H1 (cell line): ENCODE data around the gene DENND2D.

ENCODE experiments used
- CBX5 ChIP-seq: fragments of 300-800, 300-1000 bp; sonication (generic); IDR thresholded peaks from 2 replicates; pipeline ENCODE4 v1.7.1; 2016; ENCODE audit warnings: antibody characterized with exemption, low read length, low read depth
- CHD1 ChIP-seq: IDR thresholded peaks from 2 replicates; pipeline ENCODE4 v1.6.1; 2012; ENCODE audit warnings: low read depth, low read length, improper control_type of control experiment
- CHD2 ChIP-seq: IDR thresholded peaks from 2 replicates; pipeline ENCODE4 v1.6.1; 2012; ENCODE audit warnings: low read length, improper control_type of control experiment
- CTCF ChIP-seq, 3 experiments: IDR thresholded peaks; 1 replicate in 2 of 3; 2 replicates in 1 of 3; pipeline versions ENCODE4 v1.5.1 to v1.6.1; 2011; ENCODE audit warnings: low read length in 3 of 3, mild to moderate bottlenecking in 3 of 3, inconsistent platforms in 2 of 3, low read depth in 1 of 3, moderate library complexity in 1 of 3; ENCODE audit not compliant: insufficient read depth in 1 of 3; ENCODE audit errors: control extremely low read depth in 1 of 3
- EZH2 ChIP-seq: fragments of 200-600 bp; sonication (generic); IDR thresholded peaks from 2 replicates; pipeline ENCODE4 v1.7.1; 2012; ENCODE audit warnings: low read depth, mild to moderate bottlenecking, moderate library complexity, low read length, inconsistent platforms; ENCODE audit not compliant: severe bottlenecking
- JUN ChIP-seq: IDR thresholded peaks from 2 replicates; pipeline ENCODE4 v1.6.1; 2011; ENCODE audit warnings: low read depth, mild to moderate bottlenecking, improper control_type of control experiment, low read length
- MAX ChIP-seq: IDR thresholded peaks from 2 replicates; pipeline ENCODE4 v1.6.1; 2012; ENCODE audit warnings: inconsistent platforms
- POLR2A ChIP-seq, 2 experiments: IDR thresholded peaks; 1 replicate in 1 of 2; 2 replicates in 1 of 2; pipeline ENCODE4 v1.6.1; 2011; ENCODE audit warnings: low read depth in 2 of 2, low read length in 2 of 2, mild to moderate bottlenecking in 2 of 2; ENCODE audit errors: control extremely low read depth in 1 of 2
- RAD21 ChIP-seq, 2 experiments: IDR thresholded peaks in 1 of 2; conservative IDR thresholded peaks in 1 of 2; 2 replicates each; pipeline ENCODE4 v1.6.1; 2011; ENCODE audit warnings: low read depth in 2 of 2, low read length in 2 of 2, improper control_type of control experiment in 1 of 2, inconsistent platforms in 1 of 2, mild to moderate bottlenecking in 1 of 2, moderate library complexity in 1 of 2
- SAP30 ChIP-seq: fragments of 300-600 bp; sonication (generic); IDR thresholded peaks from 2 replicates; pipeline ENCODE4 v1.7.1; 2012; ENCODE audit warnings: low read length, moderate library complexity, mild to moderate bottlenecking, inconsistent platforms; ENCODE audit not compliant: insufficient read depth, insufficient replicate concordance
- SIN3A ChIP-seq, 2 experiments: IDR thresholded peaks in 1 of 2; conservative IDR thresholded peaks in 1 of 2; 2 replicates each; pipeline ENCODE4 v1.6.1; 2011 to 2012; ENCODE audit warnings: low read length in 2 of 2, improper control_type of control experiment in 1 of 2, low read depth in 1 of 2, mild to moderate bottlenecking in 1 of 2
- SIRT6 ChIP-seq: IDR thresholded peaks from one replicate; pipeline ENCODE4 v1.7.1; 2012; ENCODE audit warnings: low read length, inconsistent platforms
- YY1 ChIP-seq: IDR thresholded peaks from 2 replicates; pipeline ENCODE4 v1.6.1; 2011; ENCODE audit warnings: low read depth, mild to moderate bottlenecking, low read length
- ZNF274 ChIP-seq: IDR thresholded peaks from 2 replicates; pipeline ENCODE4 v1.7.0; 2012; ENCODE audit warnings: low read length, borderline replicate concordance; ENCODE audit errors: extremely low read depth

- TF ChIP-seq CTCF (IDR thresholded peaks at IDR 0.05; ENCODE audit: control extremely low read depth in 1 of 3, insufficient read depth in 1 of 3, low read depth in 1 of 3, low read length in 3 of 3) (no peak), POLR2A (IDR thresholded peaks at IDR 0.05; ENCODE audit: control extremely low read depth in 1 of 2, low read depth in 2 of 2, low read length in 2 of 2) (no peak), JUN (no peak), EZH2 (no peak), RAD21 (IDR thresholded peaks at IDR 0.05 in 1 of 2, conservative IDR thresholded peaks at IDR 0.05 in 1 of 2; ENCODE audit: low read depth in 2 of 2, low read length in 2 of 2) (no peak), SIRT6 (no peak), CBX5 (no peak), YY1 (no peak), SAP30 (no peak), ZNF274 (no peak), CHD1 (no peak), SIN3A (conservative IDR thresholded peaks at IDR 0.05 in 1 of 2, IDR thresholded peaks at IDR 0.05 in 1 of 2; ENCODE audit: low read depth in 1 of 2, low read length in 2 of 2) (no peak), MAX (no peak), CHD2 (no peak)
These were observed 33.8 kb upstream of the DENND2D start for GRCh38 chr1:111234258-111234657.
